ENCODE data around the gene B4GALT5. TPM values are rescaled to one million over a fixed set of nuclear protein-coding genes. Genes with fewer than 3 reads are reported as not detected.

The B4GALT5 gene
- polyA plus RNA-seq, 1 of the 3 experiments (the other 2 are of a cell fraction), result 35.1 TPM

- DNase-seq, result no peak
- Histone ChIP-seq H3F3A (replicated peaks; ENCODE audit: insufficient read depth) (no peaks in the 10 kb centered on the region), H3K79me2 (ENCODE audit: insufficient read depth) (no peaks in the 10 kb centered on the region), H3K9ac (no peak overlapping the region), H3K4me3 (ENCODE audit: low read depth in 2 of 2, low read length in 1 of 2) (no peak overlapping the region), H3K4me2 (no peak overlapping the region), H3K36me3 (replicated peaks in 1 of 2; ENCODE audit: control insufficient read depth in 1 of 2, insufficient read depth in 2 of 2, low read length in 1 of 2) (no peaks in the 10 kb centered on the region), H2AFZ (ENCODE audit: low read depth) (no peak overlapping the region), H3K27ac (ENCODE audit: low read depth in 2 of 2, low read length in 1 of 2) (no peak overlapping the region), H3K9me3 (no peaks in the 10 kb centered on the region), H3K9me2 (no peaks in the 10 kb centered on the region), H3K4me1 (ENCODE audit: control insufficient read depth in 1 of 2, insufficient read depth in 2 of 2, low read depth in 1 of 2, low read length in 1 of 2) (peaks cover 0 to 7% of the 10 kb centered on the region in 2 experiments; a peak in 1 of 4 replicates), H3K27me3 (ENCODE audit: insufficient read depth) (no peaks in the 10 kb centered on the region), H4K20me1 (ENCODE audit: insufficient read depth) (no peaks in the 10 kb centered on the region; the same call in 1 of the 2 replicates)
- ChIA-PET CTCF (interaction anchor here (1.4 to 18.3 kb wide), 5 partner anchors 18 to 457 kb away, joined by 3 to 556 read pairs (median 9); no protein-coding TSS in a partner anchor), POLR2A (no interaction called here)
- TF ChIP-seq POLR2AphosphoS5 (IDR thresholded peaks at IDR 0.05; ENCODE audit: low read depth, low read length), result no peak
- no peak for TF ChIP-seq NRF1 (IDR thresholded peaks at IDR 0.05; ENCODE audit: low read depth, low read length)
- no peak for TF ChIP-seq TAF1 (IDR thresholded peaks at IDR 0.05; ENCODE audit: borderline replicate concordance, low read depth, low read length)
- no peak for TF ChIP-seq SIN3A (IDR thresholded peaks at IDR 0.05; ENCODE audit: borderline replicate concordance, low read depth, low read length)
- no peak for TF ChIP-seq JUND (IDR thresholded peaks at IDR 0.05)
- TF ChIP-seq MAX (IDR thresholded peaks at IDR 0.05; ENCODE audit: low read depth), result no peak
- TF ChIP-seq EP300 (IDR thresholded peaks at IDR 0.05; ENCODE audit: borderline replicate concordance in 1 of 2, low read depth in 1 of 2, low read length in 1 of 2), result no peak
- TF ChIP-seq RXRA (IDR thresholded peaks at IDR 0.05; ENCODE audit: borderline replicate concordance, low read depth), result no peak
- TF ChIP-seq SMC3 (IDR thresholded peaks at IDR 0.05; ENCODE audit: low read depth, low read length), result no peak
- TF ChIP-seq EZH2phosphoT487 (IDR thresholded peaks at IDR 0.05; ENCODE audit: borderline replicate concordance, low read depth), result no peak
- no peak for TF ChIP-seq RFX5 (IDR thresholded peaks at IDR 0.05; ENCODE audit: low read length)
- no peak for TF ChIP-seq MEF2A (IDR thresholded peaks at IDR 0.05; ENCODE audit: borderline replicate concordance, low read depth)
- no peak for TF ChIP-seq RAD21 (IDR thresholded peaks at IDR 0.05; ENCODE audit: low read length)
- no peak for TF ChIP-seq CTCF (IDR thresholded peaks at IDR 0.05)
- TF ChIP-seq FOSL2 (IDR thresholded peaks at IDR 0.05; ENCODE audit: borderline replicate concordance, low read depth), result no peak
- no peak for TF ChIP-seq GATA2 (CRISPR knock-in tag; IDR thresholded peaks at IDR 0.05)
- TF ChIP-seq TCF12 (IDR thresholded peaks at IDR 0.05), result no peak
- TF ChIP-seq NFIC (IDR thresholded peaks at IDR 0.05; ENCODE audit: borderline replicate concordance), result no peak
- TF ChIP-seq USF2 (IDR thresholded peaks at IDR 0.05; ENCODE audit: borderline replicate concordance, low read depth, low read length), result no peak
- WGBS (ENCODE audit: low lambda C conversion rate), result 77% methylated on average over 13 of the region's 13 CpGs
Observed at GRCh38 chr20:49614338-49615050, 99.2 kb downstream of the B4GALT5 start.

Data from SK-N-SH (cell line).